GM12878 (cell line): ENCODE measurements around the gene PMEL. TPM values are rescaled to one million over a fixed set of nuclear protein-coding genes. Genes with fewer than 3 reads are reported as not detected.

Experiments
- EGR1 ChIP-seq, 2 experiments: IDR thresholded peaks; 1 replicate in 1 of 2; 2 replicates in 1 of 2; pipeline ENCODE4 v1.6.1; 2011 to 2012; ENCODE audit warnings: low read depth in 2 of 2, low read length in 2 of 2, borderline replicate concordance in 1 of 2, mild to moderate bottlenecking in 1 of 2, moderate library complexity in 1 of 2
- KLF5 ChIP-seq: fragments of 450-650 bp; IDR thresholded peaks from 2 replicates; pipeline ENCODE4 v1.6.1; 2014; ENCODE audit warnings: mild to moderate bottlenecking; ENCODE audit not compliant: partially characterized antibody
- RFX5 ChIP-seq: IDR thresholded peaks from 2 replicates; pipeline ENCODE4 v1.6.1; 2011; ENCODE audit warnings: low read depth, low read length, improper control_type of control experiment
- SIN3A ChIP-seq: IDR thresholded peaks from 2 replicates; pipeline ENCODE4 v1.6.1; 2012; ENCODE audit warnings: low read depth, low read length, improper control_type of control experiment
- SIX5 ChIP-seq: IDR thresholded peaks from 2 replicates; pipeline ENCODE4 v1.6.1; 2011; ENCODE audit warnings: mild to moderate bottlenecking, low read depth, low read length, moderate library complexity; ENCODE audit not compliant: severe bottlenecking
- SMAD1 ChIP-seq: fragments of 450-650 bp; IDR thresholded peaks from 2 replicates; pipeline ENCODE4 v1.6.1; 2018; ENCODE audit warnings: mild to moderate bottlenecking, low read depth; ENCODE audit not compliant: partially characterized antibody
- SUZ12 ChIP-seq: fragments of 200-600 bp; sonication (generic); IDR thresholded peaks from one replicate; pipeline ENCODE4 v1.6.1; 2018; ENCODE audit warnings: antibody characterized with exemption, mild to moderate bottlenecking; ENCODE audit not compliant: unreplicated experiment
- TCF3 ChIP-seq: IDR thresholded peaks from 2 replicates; pipeline ENCODE4 v1.6.1; 2012; ENCODE audit warnings: low read depth, mild to moderate bottlenecking, low read length, borderline replicate concordance; ENCODE audit not compliant: insufficient read depth
- TCF7 ChIP-seq: IDR thresholded peaks from 2 replicates; pipeline ENCODE4 v1.6.1; 2014; ENCODE audit warnings: antibody characterized with exemption, borderline replicate concordance
- YBX1 ChIP-seq: fragments of 450-650 bp; IDR thresholded peaks from 2 replicates; pipeline ENCODE4 v1.6.1; 2016; ENCODE audit warnings: antibody characterized with exemption
- polyA plus RNA-seq, 11 experiments: library from polyadenylated mRNA; depleted of rRNA in 4 of 11; unstranded in 6 of 11; stranded (reverse) in 5 of 11; fragments of >200 nt; fragmentation: Nextera tagmentation in 4 of 11; fragmentation: Illumina TruSeq in 1 of 11; extraction: Ambion mirVana in 4 of 11; extraction: Trizol in 1 of 11; gene quantifications; 1 replicate in 1 of 11; 2 replicates in 10 of 11; pipeline versions ENCODE4 v1.2.1 to v1.2.3, GENCODE V29; 2011 to 2016; ENCODE audit warnings: inconsistent platforms in 2 of 11, missing spikeins in 2 of 11, low read depth in 1 of 11
- total RNA-seq, 4 experiments: library from RNA; depleted of rRNA in 3 of 4; stranded (reverse); fragments of >200 nt in 3 of 4; fragmentation: Illumina TruSeq in 1 of 4; extraction: Trizol in 1 of 4; gene quantifications; 2 replicates each; pipeline versions ENCODE4 v1.2.1 to v1.2.3, GENCODE V29; 2013 to 2021
- TF ChIP-seq, protein P1 (sequence below): IDR thresholded peaks from 2 replicates; pipeline ENCODE4 v1.6.1; 2012; ENCODE audit warnings: mild to moderate bottlenecking, low read depth, low read length
- TF ChIP-seq, protein P2 (sequence below): fragments of 450-650 bp; IDR thresholded peaks from 2 replicates; pipeline ENCODE4 v1.6.1; 2017; ENCODE audit warnings: low read depth, mild to moderate bottlenecking, moderate library complexity
- TF ChIP-seq, protein P3 (sequence below): fragments of 150-350 bp; IDR thresholded peaks from 2 replicates; pipeline ENCODE4 v1.6.1; 2016; ENCODE audit warnings: low read depth, low read length
- TF ChIP-seq, protein P4 (sequence below): IDR thresholded peaks from 2 replicates; pipeline ENCODE4 v1.6.1; 2011; ENCODE audit warnings: mild to moderate bottlenecking, low read depth, low read length, moderate library complexity; ENCODE audit not compliant: insufficient replicate concordance
- TF ChIP-seq, protein P5 (sequence below): fragments of 450-650 bp; IDR thresholded peaks from 2 replicates; pipeline ENCODE4 v1.6.1; 2018; ENCODE audit warnings: mild to moderate bottlenecking, low read depth, moderate library complexity; ENCODE audit not compliant: partially characterized antibody

Gene PMEL
- total and polyA plus RNA-seq, 10 of the 15 experiments (the other 5 are each of a cell fraction or from before 2014, with no cell fraction given): 0.32 to 1.6 (median 0.56) TPM

DNA sequence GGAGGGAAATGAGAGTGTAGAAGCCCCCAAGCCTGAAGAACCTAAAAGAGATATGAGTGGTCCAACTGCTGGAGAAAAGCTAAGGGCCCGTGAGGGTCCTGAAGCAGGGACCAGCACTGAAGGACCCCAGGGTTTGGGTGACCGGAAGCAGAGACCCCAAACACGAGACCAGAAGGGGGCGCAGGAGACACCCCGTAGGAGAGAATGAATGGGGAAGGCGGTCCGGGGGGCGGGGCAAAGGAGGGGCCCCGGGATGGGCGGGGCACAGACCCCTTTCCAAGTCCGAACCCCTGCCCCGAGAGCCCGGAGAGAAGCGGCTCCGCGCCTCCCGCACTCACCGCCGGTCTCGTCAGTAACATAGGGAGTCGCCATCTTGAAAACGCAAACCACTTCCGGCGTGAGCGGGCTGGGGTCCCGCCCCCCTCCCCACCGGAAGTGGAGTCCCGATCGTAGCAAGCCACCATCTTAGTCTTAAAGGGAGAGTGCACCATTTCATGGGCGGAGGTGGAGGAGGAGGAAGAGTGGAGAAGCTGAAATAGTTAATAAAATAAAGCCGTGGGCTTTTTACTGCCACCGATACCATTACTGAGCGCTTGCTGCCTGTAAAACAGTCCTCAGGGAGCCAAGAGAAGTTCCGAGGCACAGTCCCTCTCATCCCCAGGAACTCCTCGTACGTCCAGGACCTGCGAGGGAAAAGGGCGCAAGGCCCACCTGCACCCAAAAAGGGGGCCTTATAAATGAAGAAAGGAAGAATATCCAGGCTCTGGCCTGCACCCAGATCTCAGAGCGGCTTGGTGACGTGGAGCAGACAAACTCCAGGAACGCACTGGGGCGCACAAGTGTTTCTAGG is 38.9 kb downstream of the PMEL start (continued):
- TF ChIP-seq EGR1 (IDR thresholded peaks at IDR 0.05; ENCODE audit: borderline replicate concordance in 1 of 2, low read depth in 2 of 2, low read length in 2 of 2): peak in 1 of 2 experiments; percentile 10; a peak in 1 of 3 replicates
- peak; percentile 27 for TF ChIP-seq SIX5
- no peak for TF ChIP-seq RFX5
- TF ChIP-seq, protein P1, sequence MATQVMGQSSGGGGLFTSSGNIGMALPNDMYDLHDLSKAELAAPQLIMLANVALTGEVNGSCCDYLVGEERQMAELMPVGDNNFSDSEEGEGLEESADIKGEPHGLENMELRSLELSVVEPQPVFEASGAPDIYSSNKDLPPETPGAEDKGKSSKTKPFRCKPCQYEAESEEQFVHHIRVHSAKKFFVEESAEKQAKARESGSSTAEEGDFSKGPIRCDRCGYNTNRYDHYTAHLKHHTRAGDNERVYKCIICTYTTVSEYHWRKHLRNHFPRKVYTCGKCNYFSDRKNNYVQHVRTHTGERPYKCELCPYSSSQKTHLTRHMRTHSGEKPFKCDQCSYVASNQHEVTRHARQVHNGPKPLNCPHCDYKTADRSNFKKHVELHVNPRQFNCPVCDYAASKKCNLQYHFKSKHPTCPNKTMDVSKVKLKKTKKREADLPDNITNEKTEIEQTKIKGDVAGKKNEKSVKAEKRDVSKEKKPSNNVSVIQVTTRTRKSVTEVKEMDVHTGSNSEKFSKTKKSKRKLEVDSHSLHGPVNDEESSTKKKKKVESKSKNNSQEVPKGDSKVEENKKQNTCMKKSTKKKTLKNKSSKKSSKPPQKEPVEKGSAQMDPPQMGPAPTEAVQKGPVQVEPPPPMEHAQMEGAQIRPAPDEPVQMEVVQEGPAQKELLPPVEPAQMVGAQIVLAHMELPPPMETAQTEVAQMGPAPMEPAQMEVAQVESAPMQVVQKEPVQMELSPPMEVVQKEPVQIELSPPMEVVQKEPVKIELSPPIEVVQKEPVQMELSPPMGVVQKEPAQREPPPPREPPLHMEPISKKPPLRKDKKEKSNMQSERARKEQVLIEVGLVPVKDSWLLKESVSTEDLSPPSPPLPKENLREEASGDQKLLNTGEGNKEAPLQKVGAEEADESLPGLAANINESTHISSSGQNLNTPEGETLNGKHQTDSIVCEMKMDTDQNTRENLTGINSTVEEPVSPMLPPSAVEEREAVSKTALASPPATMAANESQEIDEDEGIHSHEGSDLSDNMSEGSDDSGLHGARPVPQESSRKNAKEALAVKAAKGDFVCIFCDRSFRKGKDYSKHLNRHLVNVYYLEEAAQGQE: no peak
- TF ChIP-seq YBX1: no peak
- TF ChIP-seq KLF5: no peak
- TF ChIP-seq, protein P2, sequence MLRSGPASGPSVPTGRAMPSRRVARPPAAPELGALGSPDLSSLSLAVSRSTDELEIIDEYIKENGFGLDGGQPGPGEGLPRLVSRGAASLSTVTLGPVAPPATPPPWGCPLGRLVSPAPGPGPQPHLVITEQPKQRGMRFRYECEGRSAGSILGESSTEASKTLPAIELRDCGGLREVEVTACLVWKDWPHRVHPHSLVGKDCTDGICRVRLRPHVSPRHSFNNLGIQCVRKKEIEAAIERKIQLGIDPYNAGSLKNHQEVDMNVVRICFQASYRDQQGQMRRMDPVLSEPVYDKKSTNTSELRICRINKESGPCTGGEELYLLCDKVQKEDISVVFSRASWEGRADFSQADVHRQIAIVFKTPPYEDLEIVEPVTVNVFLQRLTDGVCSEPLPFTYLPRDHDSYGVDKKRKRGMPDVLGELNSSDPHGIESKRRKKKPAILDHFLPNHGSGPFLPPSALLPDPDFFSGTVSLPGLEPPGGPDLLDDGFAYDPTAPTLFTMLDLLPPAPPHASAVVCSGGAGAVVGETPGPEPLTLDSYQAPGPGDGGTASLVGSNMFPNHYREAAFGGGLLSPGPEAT: peak; percentile 83
- TF ChIP-seq, protein P3, sequence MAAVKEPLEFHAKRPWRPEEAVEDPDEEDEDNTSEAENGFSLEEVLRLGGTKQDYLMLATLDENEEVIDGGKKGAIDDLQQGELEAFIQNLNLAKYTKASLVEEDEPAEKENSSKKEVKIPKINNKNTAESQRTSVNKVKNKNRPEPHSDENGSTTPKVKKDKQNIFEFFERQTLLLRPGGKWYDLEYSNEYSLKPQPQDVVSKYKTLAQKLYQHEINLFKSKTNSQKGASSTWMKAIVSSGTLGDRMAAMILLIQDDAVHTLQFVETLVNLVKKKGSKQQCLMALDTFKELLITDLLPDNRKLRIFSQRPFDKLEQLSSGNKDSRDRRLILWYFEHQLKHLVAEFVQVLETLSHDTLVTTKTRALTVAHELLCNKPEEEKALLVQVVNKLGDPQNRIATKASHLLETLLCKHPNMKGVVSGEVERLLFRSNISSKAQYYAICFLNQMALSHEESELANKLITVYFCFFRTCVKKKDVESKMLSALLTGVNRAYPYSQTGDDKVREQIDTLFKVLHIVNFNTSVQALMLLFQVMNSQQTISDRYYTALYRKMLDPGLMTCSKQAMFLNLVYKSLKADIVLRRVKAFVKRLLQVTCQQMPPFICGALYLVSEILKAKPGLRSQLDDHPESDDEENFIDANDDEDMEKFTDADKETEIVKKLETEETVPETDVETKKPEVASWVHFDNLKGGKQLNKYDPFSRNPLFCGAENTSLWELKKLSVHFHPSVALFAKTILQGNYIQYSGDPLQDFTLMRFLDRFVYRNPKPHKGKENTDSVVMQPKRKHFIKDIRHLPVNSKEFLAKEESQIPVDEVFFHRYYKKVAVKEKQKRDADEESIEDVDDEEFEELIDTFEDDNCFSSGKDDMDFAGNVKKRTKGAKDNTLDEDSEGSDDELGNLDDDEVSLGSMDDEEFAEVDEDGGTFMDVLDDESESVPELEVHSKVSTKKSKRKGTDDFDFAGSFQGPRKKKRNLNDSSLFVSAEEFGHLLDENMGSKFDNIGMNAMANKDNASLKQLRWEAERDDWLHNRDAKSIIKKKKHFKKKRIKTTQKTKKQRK: no peak
- TF ChIP-seq SMAD1: no peak
- peak; percentile 54; the same call in 1 of the 2 replicates for TF ChIP-seq SIN3A
- no peak for TF ChIP-seq TCF3
- TF ChIP-seq, protein P4, sequence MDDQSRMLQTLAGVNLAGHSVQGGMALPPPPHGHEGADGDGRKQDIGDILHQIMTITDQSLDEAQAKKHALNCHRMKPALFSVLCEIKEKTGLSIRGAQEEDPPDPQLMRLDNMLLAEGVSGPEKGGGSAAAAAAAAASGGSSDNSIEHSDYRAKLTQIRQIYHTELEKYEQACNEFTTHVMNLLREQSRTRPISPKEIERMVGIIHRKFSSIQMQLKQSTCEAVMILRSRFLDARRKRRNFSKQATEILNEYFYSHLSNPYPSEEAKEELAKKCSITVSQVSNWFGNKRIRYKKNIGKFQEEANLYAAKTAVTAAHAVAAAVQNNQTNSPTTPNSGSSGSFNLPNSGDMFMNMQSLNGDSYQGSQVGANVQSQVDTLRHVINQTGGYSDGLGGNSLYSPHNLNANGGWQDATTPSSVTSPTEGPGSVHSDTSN: no peak
- TF ChIP-seq TCF7: no peak
- TF ChIP-seq SUZ12: no peak
- TF ChIP-seq, protein P5, sequence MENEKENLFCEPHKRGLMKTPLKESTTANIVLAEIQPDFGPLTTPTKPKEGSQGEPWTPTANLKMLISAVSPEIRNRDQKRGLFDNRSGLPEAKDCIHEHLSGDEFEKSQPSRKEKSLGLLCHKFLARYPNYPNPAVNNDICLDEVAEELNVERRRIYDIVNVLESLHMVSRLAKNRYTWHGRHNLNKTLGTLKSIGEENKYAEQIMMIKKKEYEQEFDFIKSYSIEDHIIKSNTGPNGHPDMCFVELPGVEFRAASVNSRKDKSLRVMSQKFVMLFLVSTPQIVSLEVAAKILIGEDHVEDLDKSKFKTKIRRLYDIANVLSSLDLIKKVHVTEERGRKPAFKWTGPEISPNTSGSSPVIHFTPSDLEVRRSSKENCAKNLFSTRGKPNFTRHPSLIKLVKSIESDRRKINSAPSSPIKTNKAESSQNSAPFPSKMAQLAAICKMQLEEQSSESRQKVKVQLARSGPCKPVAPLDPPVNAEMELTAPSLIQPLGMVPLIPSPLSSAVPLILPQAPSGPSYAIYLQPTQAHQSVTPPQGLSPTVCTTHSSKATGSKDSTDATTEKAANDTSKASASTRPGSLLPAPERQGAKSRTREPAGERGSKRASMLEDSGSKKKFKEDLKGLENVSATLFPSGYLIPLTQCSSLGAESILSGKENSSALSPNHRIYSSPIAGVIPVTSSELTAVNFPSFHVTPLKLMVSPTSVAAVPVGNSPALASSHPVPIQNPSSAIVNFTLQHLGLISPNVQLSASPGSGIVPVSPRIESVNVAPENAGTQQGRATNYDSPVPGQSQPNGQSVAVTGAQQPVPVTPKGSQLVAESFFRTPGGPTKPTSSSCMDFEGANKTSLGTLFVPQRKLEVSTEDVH: peak; percentile 24
